Keratinocyte (primary cell): ENCODE measurements around the gene SH3GLB1. TPM values are rescaled to one million over a fixed set of nuclear protein-coding genes. Genes with fewer than 3 reads are reported as not detected.

ENCODE experiments used
- DNase-seq: peaks from one replicate; pipeline ENCODE4 v3.0.0-alpha.2; 2011; ENCODE audit warnings: low read depth, missing footprints, low spot score
- FAIRE-seq: peaks from 2 replicates; lab custom pipeline; 2011; peaks lifted over from hg19 to GRCh38; lab: Jason Lieb, UNC
- H2AFZ ChIP-seq: 2 replicates; pipeline ENCODE4 v1.6.0; 2012; ENCODE audit warnings: low read length, control low read depth, inconsistent platforms; ENCODE audit not compliant: control insufficient read depth
- H3K27ac ChIP-seq: 2 replicates; pipeline ENCODE4 v1.5.1; 2011; ENCODE audit warnings: low read length; ENCODE audit not compliant: control insufficient read depth, insufficient read depth
- H3K27me3 ChIP-seq: 3 replicates; pipeline ENCODE4 v1.6.0; 2011; ENCODE audit warnings: low read length; ENCODE audit not compliant: control insufficient read depth, insufficient read depth; ENCODE audit errors: extremely low read depth
- H3K36me3 ChIP-seq, 2 experiments: 2 replicates in 1 of 2; 3 replicates in 1 of 2; pipeline ENCODE4 v1.5.1; 2011; ENCODE audit warnings: low read length in 2 of 2, mild to moderate bottlenecking in 1 of 2; ENCODE audit not compliant: control insufficient read depth in 2 of 2, insufficient read depth in 2 of 2; ENCODE audit errors: extremely low read depth in 1 of 2
- H3K4me1 ChIP-seq: 3 replicates; pipeline ENCODE4 v1.5.1; 2011; ENCODE audit warnings: low read length; ENCODE audit not compliant: control insufficient read depth, insufficient read depth; ENCODE audit errors: extremely low read depth
- H3K4me2 ChIP-seq: 3 replicates; pipeline ENCODE4 v1.6.0; 2011; ENCODE audit warnings: low read depth, low read length; ENCODE audit not compliant: control insufficient read depth, insufficient read depth; ENCODE audit errors: extremely low read depth
- H3K4me3 ChIP-seq, 3 experiments: fragments of 200-600 bp in 1 of 3; sonication (generic) in 1 of 3; 2 replicates in 2 of 3; 3 replicates in 1 of 3; pipeline ENCODE4 v1.5.1; 2011 to 2016; ENCODE audit warnings: low read length in 3 of 3, mild to moderate bottlenecking in 3 of 3, control low read depth in 2 of 3, inconsistent platforms in 1 of 3, low read depth in 1 of 3, mixed read lengths in 1 of 3, mixed run types in 1 of 3, moderate library complexity in 1 of 3; ENCODE audit not compliant: control insufficient read depth in 2 of 3, insufficient read depth in 2 of 3; ENCODE audit errors: extremely low read depth in 1 of 3
- H3K79me2 ChIP-seq: 2 replicates; pipeline ENCODE4 v1.6.0; 2012; ENCODE audit warnings: low read length; ENCODE audit not compliant: control insufficient read depth, insufficient read depth
- H3K9ac ChIP-seq: 3 replicates; pipeline ENCODE4 v1.6.0; 2011; ENCODE audit warnings: low read length; ENCODE audit not compliant: control insufficient read depth, insufficient read depth; ENCODE audit errors: extremely low read depth
- H3K9me1 ChIP-seq: 3 replicates; pipeline ENCODE4 v1.6.0; 2011; ENCODE audit warnings: low read length; ENCODE audit not compliant: control insufficient read depth, insufficient read depth; ENCODE audit errors: extremely low read depth
- H3K9me3 ChIP-seq: 2 replicates; pipeline ENCODE4 v1.5.1; 2012; ENCODE audit warnings: low read depth, low read length; ENCODE audit not compliant: control insufficient read depth
- H4K20me1 ChIP-seq: 3 replicates; pipeline ENCODE4 v1.6.0; 2011; ENCODE audit warnings: low read length; ENCODE audit not compliant: control insufficient read depth, insufficient read depth; ENCODE audit errors: extremely low read depth
- CTCF ChIP-seq, 3 experiments: IDR thresholded peaks in 1 of 3; conservative IDR thresholded peaks in 1 of 3; optimal IDR thresholded peaks in 1 of 3; 2 replicates in 2 of 3; 3 replicates in 1 of 3; pipeline versions ENCODE3 to v1.5.1; 2011; ENCODE audit warnings: low read length in 3 of 3, mild to moderate bottlenecking in 3 of 3, moderate library complexity in 2 of 3, control low read depth in 1 of 3, inconsistent platforms in 1 of 3; ENCODE audit not compliant: insufficient read depth in 2 of 3; ENCODE audit errors: extremely low read depth in 1 of 3
- EZH2 ChIP-seq: IDR thresholded peaks from one replicate; pipeline ENCODE4 v1.6.1; 2012; ENCODE audit warnings: inconsistent platforms, mild to moderate bottlenecking, low read length, moderate library complexity
- dilution Hi-C: fragments of 300-500 bp; cut with MboI; formaldehyde crosslinking; loops from one replicate; pipeline ENCODE4 v1.7.0; 2020; ENCODE audit warnings: low sequenced_read_pairs; ENCODE audit not compliant: extremely low pct_ligation_motif_present
- polyA plus RNA-seq, 5 experiments: library from polyadenylated mRNA; depleted of rRNA in 3 of 5; stranded (reverse) in 3 of 5; stranded (forward) in 1 of 5; unstranded in 1 of 5; fragments of >200 nt; gene quantifications; 1 replicate in 1 of 5; 2 replicates in 3 of 5; 3 replicates in 1 of 5; pipeline versions ENCODE4 v1.2.1 to v1.2.3, GENCODE V29; 2011 to 2012; ENCODE audit warnings: missing spikeins in 2 of 5, low read depth in 1 of 5, low replicate concordance in 1 of 5

Gene SH3GLB1
- polyA plus RNA-seq, 1 donor (not counting 4 experiments of a cell fraction or from before 2014, with no cell fraction given), result 77.1 TPM

GRCh38 chr1:86703696-86704457 lies 499 bp upstream of the SH3GLB1 start:
- TF ChIP-seq EZH2, result no peak
- no peak for TF ChIP-seq CTCF (optimal IDR thresholded peaks at IDR 0.05 in 1 of 3, IDR thresholded peaks at IDR 0.05 in 1 of 3, conservative IDR thresholded peaks at IDR 0.05 in 1 of 3; ENCODE audit: extremely low read depth in 1 of 3, insufficient read depth in 2 of 3, low read length in 3 of 3)
- DNase-seq (no peak), FAIRE-seq (peak; percentile 23)
- H2AFZ ChIP-seq, result peak overlapping the region; percentile 91
- peak overlapping the region; percentile 89 for H3K27ac ChIP-seq
- H3K9ac ChIP-seq, result peak overlapping the region; percentile 91
- peak overlapping the region; percentile 88 to 98 (median 94) for H3K4me3 ChIP-seq
- H3K27me3 ChIP-seq, result no peaks in the 10 kb centered on the region
- H3K36me3 ChIP-seq, result no peaks in the 10 kb centered on the region
- peaks cover 2% of the 10 kb centered on the region for H3K9me1 ChIP-seq
- peaks cover 39% of the 10 kb centered on the region for H3K79me2 ChIP-seq
- no peaks in the 10 kb centered on the region for H3K9me3 ChIP-seq
- no peaks in the 10 kb centered on the region for H4K20me1 ChIP-seq
- H3K4me2 ChIP-seq, result peak overlapping the region; percentile 94
- H3K4me1 ChIP-seq, result peaks cover 15% of the 10 kb centered on the region
- dilution Hi-C loops, result no loop called here

GRCh38 chr1:86704972-86705664 lies 742 bp downstream of the SH3GLB1 start:
- TF ChIP-seq EZH2, result no peak
- no peak for TF ChIP-seq CTCF (optimal IDR thresholded peaks at IDR 0.05 in 1 of 3, IDR thresholded peaks at IDR 0.05 in 1 of 3, conservative IDR thresholded peaks at IDR 0.05 in 1 of 3; ENCODE audit: extremely low read depth in 1 of 3, insufficient read depth in 2 of 3, low read length in 3 of 3)
- Histone ChIP-seq H3K27me3 (no peaks in the 10 kb centered on the region), H3K9me1 (peaks cover 2% of the 10 kb centered on the region), H3K4me2 (peak overlapping the region; percentile 87), H3K4me1 (peaks cover 15% of the 10 kb centered on the region), H4K20me1 (no peaks in the 10 kb centered on the region), H3K79me2 (peaks cover 51% of the 10 kb centered on the region), H3K9ac (peak overlapping the region; percentile 91), H2AFZ (peak overlapping the region; percentile 94), H3K36me3 (no peaks in the 10 kb centered on the region), H3K9me3 (no peaks in the 10 kb centered on the region), H3K27ac (peak overlapping the region; percentile 89), H3K4me3 (peak overlapping the region; percentile 88 to 98 (median 94))
- DNase-seq, result no peak
- no peak for FAIRE-seq
- dilution Hi-C loops, result no loop called here
